Fibroblast of villous mesenchyme (primary cell): ENCODE data around the gene SCAF4. TPM values are rescaled to one million over a fixed set of nuclear protein-coding genes. Genes with fewer than 3 reads are reported as not detected.

Experiments
- DNase-seq: peaks from one replicate; pipeline ENCODE4 v3.0.0-alpha.2; 2010; ENCODE audit warnings: low read depth
- H3K4me3 ChIP-seq: 2 replicates; pipeline ENCODE4 v1.5.1; 2011; ENCODE audit warnings: low read depth, mild to moderate bottlenecking, low read length
- small RNA-seq: library from RNA; depleted of rRNA; stranded (forward); fragments of <200 nt; gene quantifications from one replicate; pipeline ENCODE3, GENCODE V24; 2012
- total RNA-seq: library from RNA; depleted of rRNA; stranded (reverse); fragments of >200 nt; gene quantifications from 2 replicates; pipeline ENCODE4 v1.2.3, GENCODE V29; 2012
- TF ChIP-seq, protein P1 (sequence below): IDR thresholded peaks from 2 replicates; pipeline ENCODE4 v1.5.1; 2012; ENCODE audit warnings: low read depth, mild to moderate bottlenecking, low read length; ENCODE audit not compliant: insufficient read depth

SCAF4 gene
- total RNA-seq, 1 donor = 9.1 TPM

DNA sequence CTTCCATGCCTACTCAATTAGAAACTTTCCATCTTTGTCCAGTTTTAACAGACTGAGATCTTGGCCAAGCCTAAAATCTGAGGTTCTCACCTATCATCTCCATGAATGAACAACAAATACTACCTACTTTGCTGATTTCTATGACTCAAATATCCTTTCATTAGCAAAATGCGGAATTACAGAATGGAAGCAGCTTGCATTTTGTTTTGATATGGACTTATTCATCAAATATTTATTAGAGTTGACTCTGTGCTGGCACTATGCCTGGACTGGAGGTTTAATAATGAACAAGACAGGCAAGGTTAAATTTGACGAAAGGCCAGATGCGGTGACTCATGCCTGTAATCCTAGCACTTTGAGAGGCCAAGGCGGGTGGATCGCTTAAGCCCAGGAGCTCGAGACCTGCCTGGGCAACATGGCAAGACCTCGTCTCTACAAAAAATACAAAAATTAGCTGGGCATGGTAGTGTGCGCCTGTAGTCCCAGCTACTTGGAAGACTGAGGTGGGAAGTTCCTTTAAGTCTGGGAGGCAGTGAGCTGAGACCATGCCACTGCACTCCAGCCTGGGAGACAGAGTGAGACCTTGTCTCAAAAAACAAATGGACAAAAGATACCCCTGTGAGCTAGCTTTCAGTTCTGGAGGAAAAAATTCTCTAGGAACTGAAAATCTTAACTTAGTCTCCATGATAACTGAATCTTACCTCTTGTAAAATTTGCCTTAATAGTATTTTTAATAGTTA, 101.8 kb downstream of the SCAF4 start:
- TF ChIP-seq, protein P1, sequence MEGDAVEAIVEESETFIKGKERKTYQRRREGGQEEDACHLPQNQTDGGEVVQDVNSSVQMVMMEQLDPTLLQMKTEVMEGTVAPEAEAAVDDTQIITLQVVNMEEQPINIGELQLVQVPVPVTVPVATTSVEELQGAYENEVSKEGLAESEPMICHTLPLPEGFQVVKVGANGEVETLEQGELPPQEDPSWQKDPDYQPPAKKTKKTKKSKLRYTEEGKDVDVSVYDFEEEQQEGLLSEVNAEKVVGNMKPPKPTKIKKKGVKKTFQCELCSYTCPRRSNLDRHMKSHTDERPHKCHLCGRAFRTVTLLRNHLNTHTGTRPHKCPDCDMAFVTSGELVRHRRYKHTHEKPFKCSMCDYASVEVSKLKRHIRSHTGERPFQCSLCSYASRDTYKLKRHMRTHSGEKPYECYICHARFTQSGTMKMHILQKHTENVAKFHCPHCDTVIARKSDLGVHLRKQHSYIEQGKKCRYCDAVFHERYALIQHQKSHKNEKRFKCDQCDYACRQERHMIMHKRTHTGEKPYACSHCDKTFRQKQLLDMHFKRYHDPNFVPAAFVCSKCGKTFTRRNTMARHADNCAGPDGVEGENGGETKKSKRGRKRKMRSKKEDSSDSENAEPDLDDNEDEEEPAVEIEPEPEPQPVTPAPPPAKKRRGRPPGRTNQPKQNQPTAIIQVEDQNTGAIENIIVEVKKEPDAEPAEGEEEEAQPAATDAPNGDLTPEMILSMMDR = no peak
- no peak overlapping the region for H3K4me3 ChIP-seq
- DNase-seq = peak; percentile 80

DNA sequence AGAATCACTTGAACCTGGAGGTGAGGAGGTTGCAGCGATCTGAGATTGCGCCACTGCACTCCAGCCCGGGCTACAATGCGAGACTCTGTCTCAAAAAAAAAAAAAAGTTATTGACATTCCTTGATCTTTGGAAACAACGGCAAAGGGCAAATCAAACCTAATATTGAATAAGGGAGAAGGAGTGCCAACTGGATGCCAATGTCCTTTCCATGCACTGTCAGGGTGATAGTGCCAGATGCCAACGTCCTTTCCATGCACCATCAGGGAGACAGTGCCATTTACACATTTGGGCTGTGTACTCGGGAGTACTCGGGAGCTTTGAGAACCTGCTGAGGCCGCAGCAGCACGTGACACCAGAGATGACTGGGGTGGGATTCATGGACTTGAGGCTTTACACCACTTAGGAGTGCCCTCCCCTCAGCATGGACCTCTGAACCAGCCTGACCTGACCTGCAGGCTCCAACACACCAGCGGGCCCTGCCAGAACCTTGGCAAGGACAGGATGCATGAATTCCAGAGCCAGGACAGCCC, 106.9 kb downstream of the SCAF4 start:
- DNase-seq = no peak
- H3K4me3 ChIP-seq = no peak overlapping the region
- TF ChIP-seq, protein P1 = no peak

DNA sequence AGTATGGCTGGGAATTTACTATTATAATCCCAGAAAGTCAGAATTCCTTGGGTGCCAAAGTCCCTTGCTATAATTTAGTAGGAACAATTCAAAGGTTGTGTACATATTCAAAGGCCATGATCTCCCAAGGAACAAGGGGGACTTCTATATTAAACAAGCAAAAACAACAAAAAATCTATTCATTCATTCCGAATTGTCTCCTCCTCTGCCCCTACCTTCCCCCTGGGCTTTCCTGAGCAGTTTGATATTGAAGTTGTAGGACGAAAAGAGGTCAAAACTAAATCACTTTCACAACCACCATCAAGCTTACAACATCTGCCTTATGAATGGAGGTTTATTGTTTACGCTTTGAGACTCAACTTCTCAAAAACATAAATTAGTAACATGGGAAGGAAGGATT, 107.7 kb downstream of the SCAF4 start:
- H3K4me3 ChIP-seq = no peak overlapping the region
- TF ChIP-seq, protein P1 = no peak

DNA sequence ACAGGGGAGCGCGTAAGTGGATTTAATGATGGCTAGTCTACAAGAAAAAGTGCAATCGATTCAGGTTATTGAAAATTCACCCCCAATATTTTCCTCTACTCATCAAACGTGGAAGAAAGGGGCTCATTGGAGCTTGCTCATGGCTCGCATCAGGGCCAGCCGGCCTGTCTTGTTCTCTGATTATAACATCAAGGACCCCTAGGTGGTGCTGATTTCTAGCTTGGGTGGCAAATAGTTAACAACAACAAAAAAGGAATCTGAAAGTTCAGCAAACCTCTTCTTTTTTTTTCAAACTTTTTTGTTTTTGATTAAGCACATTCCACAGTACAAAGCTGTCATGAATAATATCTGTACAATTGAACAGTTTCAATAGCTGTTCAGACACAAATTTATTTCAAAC, 108.3 kb downstream of the SCAF4 start:
- TF ChIP-seq, protein P1 = no peak
- H3K4me3 ChIP-seq = no peak overlapping the region
- DNase-seq = no peak

More for the DNA sequence above, 107.7 kb downstream of the SCAF4 start:
- DNase-seq = no peak

DNA sequence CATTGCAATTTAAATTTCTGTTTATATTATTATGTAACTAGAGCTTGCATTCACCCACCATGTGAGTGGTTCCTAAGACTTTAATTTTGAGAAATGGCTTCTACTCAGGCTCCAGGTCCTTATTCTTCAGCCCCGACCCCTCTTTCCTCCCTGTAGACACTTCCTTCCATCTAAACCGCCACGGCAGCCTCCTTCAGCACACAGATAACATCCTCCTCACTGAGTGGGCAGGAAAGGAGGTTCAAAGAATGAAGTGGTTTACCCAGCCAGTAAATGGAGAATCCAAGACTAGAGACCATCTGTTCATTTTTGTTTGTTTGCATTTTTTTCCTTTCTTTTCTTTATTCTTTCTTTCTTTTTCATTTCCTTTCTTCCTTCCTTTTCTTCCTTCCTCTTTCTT, 109.5 kb downstream of the SCAF4 start:
- no peak for DNase-seq
- TF ChIP-seq, protein P1 = no peak
- no peak overlapping the region for H3K4me3 ChIP-seq

Small RNAs within 50 kb of the gene (small RNA-seq; reads per million reads assigned to genes)
- gene RF01241 = not detected

Other genes starting within 250 kb of the SCAF4 start
- 155 and 234 TPM in 2 replicates for gene SOD1, start 72.4 kb downstream of the SCAF4 start, total RNA-seq
- gene HUNK, start 140.9 kb upstream of the SCAF4 start, total RNA-seq = 1.3 and 1.6 TPM in 2 replicates